Measurements from ENCODE around the gene MPRIP.

The MPRIP gene

GRCh38 chr17:17056156-17056539 lies 13.9 kb downstream of the MPRIP start:
- TF ChIP-seq POU2F2 (IDR thresholded peaks at IDR 0.05; ENCODE audit: low read depth, low read length): no peak
- no peak for TF ChIP-seq POLR2A (IDR thresholded peaks at IDR 0.05; ENCODE audit: low read depth, low read length)
- no peak for TF ChIP-seq POLR2AphosphoS5 (IDR thresholded peaks at IDR 0.05; ENCODE audit: low read depth, low read length)
- no peak for TF ChIP-seq TAF1 (IDR thresholded peaks at IDR 0.05; ENCODE audit: low read depth, low read length)
- TF ChIP-seq PAX5 (IDR thresholded peaks at IDR 0.05; ENCODE audit: insufficient read depth, low read length, severe bottlenecking): no peak
- no peak for TF ChIP-seq SPI1 (IDR thresholded peaks at IDR 0.05; ENCODE audit: low read depth, low read length)
- DNase-seq (ENCODE audit: insufficient read length, low spot score) (no peak), FAIRE-seq (no peak)

GRCh38 chr17:17057057-17057551 lies 14.8 kb downstream of the MPRIP start:
- DNase-seq (ENCODE audit: insufficient read length, low spot score) (no peak), FAIRE-seq (no peak)
- TF ChIP-seq TAF1 (IDR thresholded peaks at IDR 0.05; ENCODE audit: low read depth, low read length): no peak
- no peak for TF ChIP-seq POLR2AphosphoS5 (IDR thresholded peaks at IDR 0.05; ENCODE audit: low read depth, low read length)
- TF ChIP-seq POU2F2 (IDR thresholded peaks at IDR 0.05; ENCODE audit: low read depth, low read length): no peak
- no peak for TF ChIP-seq SPI1 (IDR thresholded peaks at IDR 0.05; ENCODE audit: low read depth, low read length)
- TF ChIP-seq POLR2A (IDR thresholded peaks at IDR 0.05; ENCODE audit: low read depth, low read length): no peak
- no peak for TF ChIP-seq PAX5 (IDR thresholded peaks at IDR 0.05; ENCODE audit: insufficient read depth, low read length, severe bottlenecking)

- no peak for TF ChIP-seq POLR2AphosphoS5 (IDR thresholded peaks at IDR 0.05; ENCODE audit: low read depth, low read length)
- no peak for TF ChIP-seq POLR2A (IDR thresholded peaks at IDR 0.05; ENCODE audit: low read depth, low read length)
- TF ChIP-seq TAF1 (IDR thresholded peaks at IDR 0.05; ENCODE audit: low read depth, low read length): no peak
- TF ChIP-seq SPI1 (IDR thresholded peaks at IDR 0.05; ENCODE audit: low read depth, low read length): no peak
- TF ChIP-seq POU2F2 (IDR thresholded peaks at IDR 0.05; ENCODE audit: low read depth, low read length): no peak
- TF ChIP-seq PAX5 (IDR thresholded peaks at IDR 0.05; ENCODE audit: insufficient read depth, low read length, severe bottlenecking): no peak
- FAIRE-seq (no peak), DNase-seq (ENCODE audit: insufficient read length, low spot score) (no peak)
Observed at GRCh38 chr17:17058304-17058703, 16.0 kb downstream of the MPRIP start.

GRCh38 chr17:17059301-17059890 lies 17.1 kb downstream of the MPRIP start:
- TF ChIP-seq POU2F2 (IDR thresholded peaks at IDR 0.05; ENCODE audit: low read depth, low read length) (no peak), POLR2AphosphoS5 (IDR thresholded peaks at IDR 0.05; ENCODE audit: low read depth, low read length) (no peak), PAX5 (IDR thresholded peaks at IDR 0.05; ENCODE audit: insufficient read depth, low read length, severe bottlenecking) (no peak), TAF1 (IDR thresholded peaks at IDR 0.05; ENCODE audit: low read depth, low read length) (no peak), POLR2A (IDR thresholded peaks at IDR 0.05; ENCODE audit: low read depth, low read length) (no peak), SPI1 (IDR thresholded peaks at IDR 0.05; ENCODE audit: low read depth, low read length) (no peak)
- no peak for FAIRE-seq
- DNase-seq (ENCODE audit: insufficient read length, low spot score): no peak

DNA sequence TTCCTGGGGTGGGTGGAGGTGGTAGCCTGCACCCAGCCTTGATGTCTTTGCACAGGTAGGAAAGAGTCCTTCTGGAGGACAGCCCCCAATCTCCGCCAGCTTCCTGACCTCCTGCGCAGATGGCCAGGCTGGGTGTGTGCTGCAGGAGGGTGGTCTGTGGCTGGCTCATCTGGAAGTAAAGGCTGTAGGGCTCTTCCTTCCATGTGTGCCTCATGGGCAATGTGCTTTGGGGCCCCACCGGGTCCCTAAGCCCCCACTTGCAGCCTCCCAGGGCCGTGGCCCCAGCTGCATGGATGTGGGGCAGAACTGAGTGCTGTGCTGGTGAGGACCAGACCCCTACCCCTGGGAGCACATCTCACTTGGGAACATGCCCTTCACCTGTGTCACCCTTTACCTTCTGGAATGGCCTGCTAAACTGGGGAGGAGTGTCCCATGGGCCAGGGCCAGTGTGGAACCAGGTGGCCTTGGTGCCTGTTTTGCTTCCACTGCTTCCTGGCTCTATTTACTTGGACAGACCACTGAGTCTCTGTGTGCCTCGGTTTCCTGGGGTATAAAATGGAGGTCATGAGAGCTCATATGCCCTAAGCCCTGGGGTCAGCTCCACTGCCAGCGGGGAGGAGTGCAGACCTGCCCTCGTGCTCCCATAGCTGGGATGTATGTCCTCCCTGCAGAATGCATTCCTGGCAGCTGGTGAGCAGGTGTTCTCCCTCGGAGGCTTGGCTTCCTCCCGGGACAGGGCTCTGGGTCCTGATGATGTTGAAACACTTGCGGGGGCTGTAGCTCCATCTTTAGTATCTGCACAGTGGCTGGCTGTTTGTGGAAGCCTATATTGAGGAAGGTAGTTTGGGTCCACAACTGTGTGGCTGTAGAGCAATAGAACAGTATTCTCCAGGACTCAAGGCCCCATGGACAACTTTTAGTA lies 18.0 kb downstream of the MPRIP start:
- no peak for TF ChIP-seq PAX5 (IDR thresholded peaks at IDR 0.05; ENCODE audit: insufficient read depth, low read length, severe bottlenecking)
- TF ChIP-seq POLR2A (IDR thresholded peaks at IDR 0.05; ENCODE audit: low read depth, low read length): no peak
- TF ChIP-seq POU2F2 (IDR thresholded peaks at IDR 0.05; ENCODE audit: low read depth, low read length): no peak
- TF ChIP-seq SPI1 (IDR thresholded peaks at IDR 0.05; ENCODE audit: low read depth, low read length): no peak
- no peak for TF ChIP-seq TAF1 (IDR thresholded peaks at IDR 0.05; ENCODE audit: low read depth, low read length)
- no peak for TF ChIP-seq POLR2AphosphoS5 (IDR thresholded peaks at IDR 0.05; ENCODE audit: low read depth, low read length)
- FAIRE-seq: no peak
- DNase-seq (ENCODE audit: insufficient read length, low spot score): no peak

- no peak for DNase-seq (ENCODE audit: insufficient read length, low spot score)
- TF ChIP-seq POU2F2 (IDR thresholded peaks at IDR 0.05; ENCODE audit: low read depth, low read length) (no peak), POLR2AphosphoS5 (IDR thresholded peaks at IDR 0.05; ENCODE audit: low read depth, low read length) (no peak), POLR2A (IDR thresholded peaks at IDR 0.05; ENCODE audit: low read depth, low read length) (no peak), TAF1 (IDR thresholded peaks at IDR 0.05; ENCODE audit: low read depth, low read length) (no peak)
- no peak for FAIRE-seq
Observed at GRCh38 chr17:17060930-17061329, 18.7 kb downstream of the MPRIP start.

- DNase-seq (ENCODE audit: insufficient read length, low spot score) (no peak), FAIRE-seq (no peak)
- TF ChIP-seq POU2F2 (IDR thresholded peaks at IDR 0.05; ENCODE audit: low read depth, low read length): no peak
- TF ChIP-seq TAF1 (IDR thresholded peaks at IDR 0.05; ENCODE audit: low read depth, low read length): no peak
- no peak for TF ChIP-seq SPI1 (IDR thresholded peaks at IDR 0.05; ENCODE audit: low read depth, low read length)
- TF ChIP-seq PAX5 (IDR thresholded peaks at IDR 0.05; ENCODE audit: insufficient read depth, low read length, severe bottlenecking): no peak
- TF ChIP-seq POLR2A (IDR thresholded peaks at IDR 0.05; ENCODE audit: low read depth, low read length): no peak
- TF ChIP-seq POLR2AphosphoS5 (IDR thresholded peaks at IDR 0.05; ENCODE audit: low read depth, low read length): no peak
Observed at GRCh38 chr17:17061516-17061915, 19.3 kb downstream of the MPRIP start.

DNA sequence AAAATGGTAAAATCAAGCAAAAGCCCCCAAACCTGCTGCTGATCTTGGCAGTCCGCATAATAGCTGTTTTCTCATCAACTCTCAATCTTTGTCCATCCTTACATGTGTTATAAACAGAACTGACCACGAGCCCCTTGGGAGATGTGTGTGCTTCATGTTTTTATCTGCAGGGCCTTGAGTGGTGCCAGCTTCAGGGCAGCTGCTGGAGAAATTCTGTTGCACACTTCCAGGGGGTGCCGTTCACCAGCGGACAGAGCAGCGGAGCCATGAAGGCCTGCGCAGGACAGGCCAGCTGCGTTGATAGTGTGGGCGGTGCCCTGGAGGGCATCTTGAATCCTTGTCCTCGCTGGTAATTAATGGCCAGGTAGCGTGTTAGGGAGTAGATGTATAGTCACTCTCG lies 20.1 kb downstream of the MPRIP start:
- FAIRE-seq (no peak), DNase-seq (ENCODE audit: insufficient read length, low spot score) (no peak)
- TF ChIP-seq POLR2A (IDR thresholded peaks at IDR 0.05; ENCODE audit: low read depth, low read length) (no peak), SPI1 (IDR thresholded peaks at IDR 0.05; ENCODE audit: low read depth, low read length) (no peak), PAX5 (IDR thresholded peaks at IDR 0.05; ENCODE audit: insufficient read depth, low read length, severe bottlenecking) (no peak), POLR2AphosphoS5 (IDR thresholded peaks at IDR 0.05; ENCODE audit: low read depth, low read length) (no peak), TAF1 (IDR thresholded peaks at IDR 0.05; ENCODE audit: low read depth, low read length) (no peak), POU2F2 (IDR thresholded peaks at IDR 0.05; ENCODE audit: low read depth, low read length) (no peak)

GRCh38 chr17:17062866-17063265 lies 20.6 kb downstream of the MPRIP start:
- TF ChIP-seq TAF1 (IDR thresholded peaks at IDR 0.05; ENCODE audit: low read depth, low read length): no peak
- no peak for TF ChIP-seq POLR2A (IDR thresholded peaks at IDR 0.05; ENCODE audit: low read depth, low read length)
- no peak for TF ChIP-seq SPI1 (IDR thresholded peaks at IDR 0.05; ENCODE audit: low read depth, low read length)
- TF ChIP-seq PAX5 (IDR thresholded peaks at IDR 0.05; ENCODE audit: insufficient read depth, low read length, severe bottlenecking): no peak
- DNase-seq (ENCODE audit: insufficient read length, low spot score): no peak
- no peak for FAIRE-seq
